Measurements from ENCODE around the gene CHRNA10. TPM values are rescaled to one million over a fixed set of nuclear protein-coding genes. Genes with fewer than 3 reads are reported as not detected.
"Not testable (repeated sequence)": the region's sequence is repeated elsewhere in the genome, so short reads cannot be mapped to it uniquely, and the experiment has no call there.

CHRNA10 gene
- total RNA-seq, 1 donor from 2014 or later: 2.6 TPM

DNA sequence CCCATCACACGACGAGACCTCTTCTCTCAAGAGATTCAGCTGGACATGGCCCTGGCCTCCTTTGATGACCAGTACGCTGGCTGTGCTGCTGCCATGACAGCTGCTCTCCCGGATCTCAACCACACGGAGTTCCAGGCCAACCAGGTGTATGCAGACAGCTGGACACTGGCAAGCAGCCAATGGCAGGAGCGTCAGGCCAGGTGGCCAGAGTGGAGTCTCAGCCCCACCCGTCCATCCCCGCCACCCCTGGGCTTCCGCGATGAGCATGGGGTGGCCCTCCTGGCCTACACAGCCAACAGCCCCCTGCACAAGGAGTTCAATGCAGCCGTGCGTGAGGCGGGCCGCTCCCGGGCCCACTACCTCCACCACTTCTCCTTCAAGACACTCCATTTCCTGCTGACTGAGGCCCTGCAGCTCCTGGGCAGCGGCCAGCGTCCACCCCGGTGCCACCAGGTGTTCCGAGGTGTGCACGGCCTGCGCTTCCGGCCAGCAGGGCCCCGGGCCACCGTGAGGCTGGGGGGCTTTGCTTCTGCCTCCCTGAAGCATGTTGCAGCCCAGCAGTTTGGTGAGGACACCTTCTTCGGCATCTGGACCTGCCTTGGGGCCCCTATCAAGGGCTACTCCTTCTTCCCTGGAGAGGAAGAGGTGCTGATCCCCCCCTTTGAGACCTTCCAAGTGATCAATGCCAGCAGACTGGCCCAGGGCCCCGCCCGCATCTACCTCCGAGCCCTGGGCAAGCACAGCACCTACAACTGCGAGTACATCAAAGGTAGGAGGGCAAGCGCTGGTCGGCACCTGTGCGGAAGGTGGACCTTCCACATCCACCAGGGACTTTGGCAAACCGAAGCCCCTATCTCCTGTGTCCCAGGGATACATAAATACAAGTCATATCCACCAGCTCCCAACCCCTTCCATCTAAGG lies 11.3 kb downstream of the CHRNA10 start:
- Mint-ChIP-seq H3K4me1 (ENCODE audit: low read depth) (no peaks in the 10 kb centered on the region), H3K9me3 (no peaks in the 10 kb centered on the region), H3K4me3 (no peak overlapping the region), H3K27ac (no peak overlapping the region), H3K27me3 (ENCODE audit: insufficient read depth) (peaks cover 9% of the 10 kb centered on the region), H3K36me3 (ENCODE audit: low read depth) (peaks cover 7% of the 10 kb centered on the region)
- intact Hi-C loops (cut with micrococcal nuclease): no loop called here
- DNase-seq (ENCODE audit: low spot score): no peak

- no peak overlapping the region for H3K27ac Mint-ChIP-seq
- H3K36me3 Mint-ChIP-seq (ENCODE audit: low read depth): peaks cover 2% of the 10 kb centered on the region
- H3K4me1 Mint-ChIP-seq (ENCODE audit: low read depth): no peaks in the 10 kb centered on the region
- intact Hi-C loops (cut with micrococcal nuclease): no loop called here
- no peak for DNase-seq (ENCODE audit: low spot score)
- H3K4me3 Mint-ChIP-seq: no peak overlapping the region
- H3K9me3 Mint-ChIP-seq: no peaks in the 10 kb centered on the region
- peaks cover 9% of the 10 kb centered on the region for H3K27me3 Mint-ChIP-seq (ENCODE audit: insufficient read depth)
These were observed 12.9 kb downstream of the CHRNA10 start for GRCh38 chr11:3658252-3658651.

GRCh38 chr11:3657331-3657730 lies 13.9 kb downstream of the CHRNA10 start:
- DNase-seq (ENCODE audit: low spot score); H3K27me3 Mint-ChIP-seq (ENCODE audit: insufficient read depth); H3K27ac Mint-ChIP-seq; intact Hi-C loops (cut with micrococcal nuclease); H3K4me3 Mint-ChIP-seq; H3K4me1 Mint-ChIP-seq (ENCODE audit: low read depth); H3K9me3 Mint-ChIP-seq; H3K36me3 Mint-ChIP-seq (ENCODE audit: low read depth): not testable (repeated sequence)

GRCh38 chr11:3655547-3655946 lies 15.6 kb downstream of the CHRNA10 start:
- Mint-ChIP-seq H3K4me1 (ENCODE audit: low read depth) (no peaks in the 10 kb centered on the region), H3K4me3 (no peak overlapping the region), H3K36me3 (ENCODE audit: low read depth) (no peaks in the 10 kb centered on the region), H3K27ac (no peak overlapping the region), H3K27me3 (ENCODE audit: insufficient read depth) (peaks cover 13% of the 10 kb centered on the region), H3K9me3 (no peaks in the 10 kb centered on the region)
- no peak for DNase-seq (ENCODE audit: low spot score)
- intact Hi-C loops (cut with micrococcal nuclease): no loop called here

GRCh38 chr11:3652514-3652913 lies 18.7 kb downstream of the CHRNA10 start:
- H3K4me3 Mint-ChIP-seq; H3K9me3 Mint-ChIP-seq; DNase-seq (ENCODE audit: low spot score); intact Hi-C loops (cut with micrococcal nuclease); H3K36me3 Mint-ChIP-seq (ENCODE audit: low read depth); H3K4me1 Mint-ChIP-seq (ENCODE audit: low read depth); H3K27ac Mint-ChIP-seq: not testable (repeated sequence)
- peaks cover 20% of the 10 kb centered on the region for H3K27me3 Mint-ChIP-seq (ENCODE audit: insufficient read depth)

- peaks cover 14% of the 10 kb centered on the region for H3K27me3 Mint-ChIP-seq (ENCODE audit: insufficient read depth)
- H3K4me3 Mint-ChIP-seq; DNase-seq (ENCODE audit: low spot score); H3K36me3 Mint-ChIP-seq (ENCODE audit: low read depth); H3K4me1 Mint-ChIP-seq (ENCODE audit: low read depth); intact Hi-C loops (cut with micrococcal nuclease); H3K9me3 Mint-ChIP-seq; H3K27ac Mint-ChIP-seq: not testable (repeated sequence)
These were observed 21.8 kb downstream of the CHRNA10 start for GRCh38 chr11:3649374-3649773.

DNA sequence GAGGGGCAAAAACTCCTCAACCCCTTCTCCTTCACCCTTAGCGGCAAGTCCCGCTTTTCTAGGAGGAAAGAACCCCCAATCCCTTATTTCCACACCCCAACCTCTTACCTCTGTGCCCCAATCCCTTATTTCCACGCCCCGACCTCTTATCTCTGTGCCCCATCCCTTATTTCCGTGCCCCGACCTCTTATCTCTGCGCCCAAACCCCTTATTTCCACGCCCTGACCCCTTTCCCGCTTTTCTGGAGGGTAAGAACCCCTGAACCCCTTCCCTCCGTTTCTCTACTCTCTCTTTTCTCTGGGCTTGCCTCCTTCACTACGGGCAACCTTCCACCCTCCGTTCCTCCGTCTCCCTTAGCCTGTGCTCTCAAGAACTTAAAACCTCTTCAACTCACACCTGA lies 22.3 kb downstream of the CHRNA10 start:
- intact Hi-C loops (cut with micrococcal nuclease); H3K4me3 Mint-ChIP-seq; H3K36me3 Mint-ChIP-seq (ENCODE audit: low read depth); DNase-seq (ENCODE audit: low spot score); H3K27ac Mint-ChIP-seq; H3K9me3 Mint-ChIP-seq; H3K4me1 Mint-ChIP-seq (ENCODE audit: low read depth): not testable (repeated sequence)
- H3K27me3 Mint-ChIP-seq (ENCODE audit: insufficient read depth): peaks cover 16% of the 10 kb centered on the region

GRCh38 chr11:3645552-3645951 lies 25.6 kb downstream of the CHRNA10 start:
- H3K4me1 Mint-ChIP-seq (ENCODE audit: low read depth): peaks cover 4% of the 10 kb centered on the region
- H3K36me3 Mint-ChIP-seq (ENCODE audit: low read depth): no peaks in the 10 kb centered on the region
- intact Hi-C loops (cut with micrococcal nuclease): no loop called here
- H3K9me3 Mint-ChIP-seq: no peaks in the 10 kb centered on the region
- H3K27ac Mint-ChIP-seq: no peak overlapping the region
- DNase-seq (ENCODE audit: low spot score): no peak
- no peak overlapping the region for H3K4me3 Mint-ChIP-seq
- peaks cover 34% of the 10 kb centered on the region for H3K27me3 Mint-ChIP-seq (ENCODE audit: insufficient read depth)

- peaks cover 37% of the 10 kb centered on the region for H3K27me3 Mint-ChIP-seq (ENCODE audit: insufficient read depth)
- intact Hi-C loops (cut with micrococcal nuclease): no loop called here
These were observed 26.4 kb downstream of the CHRNA10 start, which contains the start of gene ART1 for GRCh38 chr11:3644817-3645235. Gene ART1 (plus strand): TSS chr11:3645128. CDS start chr11:3659214, 14,086 bp downstream.

GRCh38 chr11:3643102-3643546 lies 28.1 kb downstream of the CHRNA10 start:
- peaks cover 32% of the 10 kb centered on the region for H3K27me3 Mint-ChIP-seq (ENCODE audit: insufficient read depth)
- DNase-seq (ENCODE audit: low spot score); H3K36me3 Mint-ChIP-seq (ENCODE audit: low read depth); H3K4me1 Mint-ChIP-seq (ENCODE audit: low read depth); H3K27ac Mint-ChIP-seq; H3K9me3 Mint-ChIP-seq; intact Hi-C loops (cut with micrococcal nuclease): not testable (repeated sequence)
- peak overlapping the region; percentile 66 for H3K4me3 Mint-ChIP-seq

More at GRCh38 chr11:3644817-3645235, 26.4 kb downstream of the CHRNA10 start, which contains the start of gene ART1:
- H3K4me3 Mint-ChIP-seq: no peak within 1 kb of the TSS
- no peak within 1 kb of the TSS for H3K27ac Mint-ChIP-seq
- DNase-seq (ENCODE audit: low spot score): no peak
- no peaks in the 10 kb centered on the region for H3K9me3 Mint-ChIP-seq
- H3K36me3 Mint-ChIP-seq (ENCODE audit: low read depth): no peaks in the 10 kb centered on the region
- H3K4me1 Mint-ChIP-seq (ENCODE audit: low read depth): peaks cover 4% of the 10 kb centered on the region

DNA sequence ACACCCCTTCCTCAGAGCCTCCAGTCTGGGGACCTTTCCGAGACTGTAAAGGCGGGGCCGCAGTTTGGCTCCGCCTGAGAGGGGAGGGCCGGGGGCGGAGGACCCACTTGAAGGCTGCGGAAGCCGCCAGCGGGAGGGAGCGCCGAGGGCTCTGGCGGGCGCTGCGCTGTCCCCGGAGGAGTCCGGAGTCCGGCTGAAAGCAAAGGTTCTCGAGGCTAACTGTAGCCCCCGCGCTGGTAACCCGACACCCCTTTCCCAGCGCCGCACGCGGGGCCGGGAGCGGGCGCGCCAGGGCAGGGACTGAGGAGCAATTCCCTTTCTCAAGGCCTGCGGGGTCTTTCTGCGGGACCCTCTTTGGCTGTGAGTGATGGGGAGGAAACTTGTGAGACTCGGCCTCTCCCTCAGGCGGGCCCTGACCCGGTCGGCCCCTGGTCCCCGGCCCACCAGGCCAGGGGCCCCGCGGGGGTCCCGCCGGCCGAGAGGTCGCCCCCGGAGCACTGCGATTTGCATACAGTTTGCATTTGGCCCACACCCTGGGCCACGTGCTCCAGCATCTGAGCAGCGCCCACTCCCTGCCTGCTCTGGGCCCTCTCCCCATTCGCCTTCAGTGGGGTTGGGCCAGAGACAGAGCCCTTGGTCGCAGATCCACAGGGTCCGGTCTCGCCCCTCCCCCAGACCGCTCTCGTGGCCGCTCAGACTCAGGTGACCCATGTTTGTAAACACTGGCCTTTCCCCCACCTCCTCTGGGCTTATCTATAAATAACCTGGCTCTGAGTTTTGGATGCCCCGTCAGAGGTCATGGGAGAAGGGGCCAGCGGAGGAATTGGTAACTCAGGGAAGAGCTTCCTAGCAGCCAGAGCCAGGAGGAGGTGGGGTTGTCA lies 28.9 kb downstream of the CHRNA10 start:
- H3K27ac Mint-ChIP-seq: no peak overlapping the region
- H3K4me3 Mint-ChIP-seq: peak overlapping the region; percentile 66
- H3K36me3 Mint-ChIP-seq (ENCODE audit: low read depth): no peaks in the 10 kb centered on the region
- H3K27me3 Mint-ChIP-seq (ENCODE audit: insufficient read depth): peaks cover 32% of the 10 kb centered on the region
- H3K4me1 Mint-ChIP-seq (ENCODE audit: low read depth): peaks cover 4% of the 10 kb centered on the region
- peak; percentile 68 for DNase-seq (ENCODE audit: low spot score)
- H3K9me3 Mint-ChIP-seq: no peaks in the 10 kb centered on the region
- intact Hi-C loops (cut with micrococcal nuclease): no loop called here

DNA sequence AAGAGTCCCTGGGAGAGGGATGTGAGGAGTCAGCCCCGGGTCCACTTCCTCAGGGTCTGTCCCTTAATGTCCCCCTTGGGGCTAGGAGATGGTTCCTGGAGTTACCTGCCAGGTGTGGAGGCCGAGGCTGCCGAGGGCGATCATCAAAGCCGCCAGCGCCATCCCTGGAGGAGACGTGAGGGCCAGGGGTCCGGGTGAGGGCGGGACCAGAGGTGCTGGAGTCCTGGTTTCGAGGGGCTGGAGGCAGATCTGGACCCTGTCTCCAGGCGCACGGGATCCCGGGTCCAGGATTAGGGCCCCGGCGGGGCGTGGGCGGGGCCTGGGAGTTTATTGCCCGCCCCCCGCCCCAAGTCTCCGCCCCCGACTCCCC lies 29.5 kb downstream of the CHRNA10 start, which contains the start of gene ART5:
ART5 (minus strand) TSS at position 292 of the 370 bp plus-strand sequence; CDS start at position 162, 130 bp downstream.
- Mint-ChIP-seq H3K27me3 (ENCODE audit: insufficient read depth) (peaks cover 32% of the 10 kb centered on the region), H3K4me3 (peak within 1 kb of the TSS; percentile 66), H3K9me3 (no peaks in the 10 kb centered on the region), H3K27ac (no peak within 1 kb of the TSS), H3K4me1 (ENCODE audit: low read depth) (peaks cover 4% of the 10 kb centered on the region), H3K36me3 (ENCODE audit: low read depth) (no peaks in the 10 kb centered on the region)
- DNase-seq (ENCODE audit: low spot score): no peak
- intact Hi-C loops (cut with micrococcal nuclease): no loop called here

DNA sequence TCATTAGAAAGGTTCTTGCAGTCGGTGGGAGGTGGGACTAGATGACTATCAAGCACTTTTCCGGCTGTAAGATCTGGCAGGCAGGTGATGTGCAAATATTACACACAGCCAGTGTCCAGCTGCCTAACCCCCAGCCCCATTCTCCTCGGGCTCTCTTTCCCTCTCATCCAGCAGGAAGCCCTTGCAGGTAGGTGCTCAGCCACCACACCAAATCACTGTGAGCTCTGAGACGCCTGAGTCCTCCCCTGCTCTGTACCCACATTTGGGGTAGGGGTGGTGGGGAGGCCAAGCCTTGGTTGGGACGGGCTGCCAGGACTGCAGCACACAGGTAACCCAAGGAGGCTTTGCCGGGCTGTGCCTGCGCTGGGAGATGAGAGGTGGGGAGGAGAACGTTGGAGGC lies 30.0 kb downstream of the CHRNA10 start:
- Mint-ChIP-seq H3K27me3 (ENCODE audit: insufficient read depth) (peaks cover 35% of the 10 kb centered on the region), H3K36me3 (ENCODE audit: low read depth) (no peaks in the 10 kb centered on the region), H3K4me1 (ENCODE audit: low read depth) (peaks cover 4% of the 10 kb centered on the region), H3K9me3 (no peaks in the 10 kb centered on the region), H3K4me3 (peak overlapping the region; percentile 37), H3K27ac (no peak overlapping the region)
- intact Hi-C loops (cut with micrococcal nuclease): no loop called here
- DNase-seq (ENCODE audit: low spot score): no peak

Measured in activated T-helper 1 cell treated with anti-CD3 and anti-CD28 coated beads, Interleukin-12 subunit alpha, Interleukin-12 subunit beta, Interleukin-2, Interleukin-4 antibody, amounts not matched to agents 30 ng/mL and 10 ng/mL and 1 ng/mL, durations not matched to agents 14 hours and 24 hours and 36 hours (primary cell).